A549 (cell line): ENCODE data around the gene VIM. TPM values are rescaled to one million over a fixed set of nuclear protein-coding genes. Genes with fewer than 3 reads are reported as not detected.

Experiments used
- ATAC-seq, 2 experiments: fragments of 200-7000 bp in 1 of 2; fragments of >200 bp in 1 of 2; cut with Nextera tagmentation in 1 of 2; cut with Tn5 transposase in 1 of 2; 3 replicates each; pipeline versions ENCODE4 v1.8.0 to v1.9.1; 2018 to 2020; ENCODE audit warnings: mild to moderate bottlenecking in 1 of 2, moderate library complexity in 1 of 2
- CTCF ChIA-PET: fragments of 300-600 bp; sonication (Branson Sonifier 250); formaldehyde crosslinking; extraction: SDS; loops from one replicate; lab custom pipeline; 2021; ENCODE audit warnings: antibody characterized with exemption, inconsistent platforms; lab: Yijun Ruan, JAX
- POLR2A ChIA-PET: fragments of 350-600 bp; formaldehyde crosslinking; extraction: SDS; loops from one replicate; lab custom pipeline; 2021; ENCODE audit warnings: antibody characterized with exemption, inconsistent platforms; lab: Yijun Ruan, JAX
- DNase-seq, 2 experiments: peaks; one replicate each; pipeline versions ENCODE4 v3.0.0 to v3.0.0-alpha.2; 2011 to 2016; ENCODE audit warnings: low read depth in 1 of 2, low spot score in 1 of 2
- FAIRE-seq: peaks from 2 replicates; lab custom pipeline; 2011; peaks lifted over from hg19 to GRCh38; lab: Jason Lieb, UNC
- H3K27ac ChIP-seq, 2 experiments: fragments of >200 bp; sonication (Bioruptor Twin); formaldehyde crosslinking; 3 replicates each; pipeline ENCODE4 v1.5.1; 2016 to 2017
- H3K4me1 ChIP-seq: fragments of >200 bp; sonication (Bioruptor Twin); formaldehyde crosslinking; 3 replicates; pipeline ENCODE4 v1.6.1; 2016
- H3K4me2 ChIP-seq: fragments of >200 bp; sonication (Bioruptor Twin); formaldehyde crosslinking; 3 replicates; pipeline ENCODE4 v1.6.1; 2016
- H3K4me3 ChIP-seq: fragments of >200 bp; sonication (Bioruptor Twin); formaldehyde crosslinking; 3 replicates; pipeline ENCODE4 v1.5.1; 2016
- H3K9me3 ChIP-seq: fragments of >200 bp; sonication (Bioruptor Twin); formaldehyde crosslinking; 3 replicates; pipeline ENCODE4 v1.6.1; 2016
- BCL3 ChIP-seq: fragments of >200 bp; sonication (Bioruptor Twin); formaldehyde crosslinking; IDR thresholded peaks from 3 replicates; pipeline ENCODE4 v1.6.1; 2016
- CEBPB ChIP-seq, 2 experiments: fragments of >200 bp in 1 of 2; sonication (Bioruptor Twin) in 1 of 2; formaldehyde crosslinking in 1 of 2; IDR thresholded peaks; 2 replicates each; pipeline ENCODE4 v1.6.1; 2012 to 2016
- EHF ChIP-seq: fragments of 250-450 bp; sonication (Bioruptor Pico); IDR thresholded peaks from 2 replicates; pipeline ENCODE4 v1.5.0; 2020; ENCODE audit warnings: mild to moderate bottlenecking
- EHMT2 ChIP-seq: fragments of 200-600 bp; sonication (generic); IDR thresholded peaks from 2 replicates; pipeline ENCODE4 v1.6.1; 2016; ENCODE audit warnings: antibody characterized with exemption, low read depth, mild to moderate bottlenecking, moderate library complexity
- ELK1 ChIP-seq: fragments of 150-350 bp; IDR thresholded peaks from 2 replicates; pipeline ENCODE4 v1.6.1; 2014; ENCODE audit warnings: low read depth, mild to moderate bottlenecking, low read length
- FOSB ChIP-seq: fragments of 250-450 bp; sonication (Bioruptor Pico); IDR thresholded peaks from 2 replicates; pipeline ENCODE4 v1.5.0; 2020; ENCODE audit warnings: mild to moderate bottlenecking, moderate library complexity
- FOSL2 ChIP-seq, 2 experiments: fragments of 450-650 bp in 1 of 2; fragments of >200 bp in 1 of 2; sonication (Bioruptor Twin) in 1 of 2; formaldehyde crosslinking; IDR thresholded peaks; 2 replicates each; pipeline versions ENCODE4 v1.5.0 to v1.6.1; 2016 to 2020; ENCODE audit warnings: mild to moderate bottlenecking in 1 of 2, moderate library complexity in 1 of 2
- HDAC2 ChIP-seq: fragments of 200-600 bp; sonication (generic); IDR thresholded peaks from 2 replicates; pipeline ENCODE4 v1.6.1; 2016
- HOXA7 ChIP-seq: fragments of 250-450 bp; sonication (Bioruptor Pico); IDR thresholded peaks from 2 replicates; pipeline ENCODE4 v1.5.0; 2020; ENCODE audit warnings: mild to moderate bottlenecking, moderate library complexity
- HOXB5 ChIP-seq: fragments of 250-450 bp; sonication (Bioruptor Pico); IDR thresholded peaks from 2 replicates; pipeline ENCODE4 v1.5.0; 2020; ENCODE audit warnings: mild to moderate bottlenecking, moderate library complexity
- JUN ChIP-seq, 2 experiments: fragments of >200 bp; sonication (Bioruptor Twin); formaldehyde crosslinking; IDR thresholded peaks; 2 replicates in 1 of 2; 3 replicates in 1 of 2; pipeline ENCODE4 v1.6.1; 2016 to 2017
- JUNB ChIP-seq: fragments of >200 bp; sonication (Bioruptor Twin); formaldehyde crosslinking; IDR thresholded peaks from 2 replicates; pipeline ENCODE4 v1.6.1; 2016
- MAFK ChIP-seq: fragments of 450-650 bp; IDR thresholded peaks from 2 replicates; pipeline ENCODE4 v1.6.1; 2014; ENCODE audit not compliant: partially characterized antibody
- MAX ChIP-seq: IDR thresholded peaks from 2 replicates; pipeline ENCODE4 v1.6.1; 2012
- MYC ChIP-seq: IDR thresholded peaks from 2 replicates; pipeline ENCODE4 v1.6.1; 2012; ENCODE audit warnings: mild to moderate bottlenecking, inconsistent platforms, low read length, improper control_type of control experiment, borderline replicate concordance
- POLR2A ChIP-seq: IDR thresholded peaks from 2 replicates; pipeline ENCODE4 v1.6.1; 2012; ENCODE audit warnings: mild to moderate bottlenecking, low read length
- RARB ChIP-seq: fragments of 250-450 bp; sonication (Bioruptor Pico); IDR thresholded peaks from 2 replicates; pipeline ENCODE4 v1.8.0; 2021; ENCODE audit warnings: mild to moderate bottlenecking, moderate library complexity
- RCOR1 ChIP-seq: fragments of 150-350 bp; IDR thresholded peaks from 2 replicates; pipeline ENCODE4 v1.6.1; 2014; ENCODE audit warnings: antibody characterized with exemption, low read length, low read depth
- TFCP2L1 ChIP-seq: fragments of 250-450 bp; sonication (Bioruptor Pico); IDR thresholded peaks from 2 replicates; pipeline ENCODE4 v1.5.0; 2021; ENCODE audit warnings: mild to moderate bottlenecking
- WGBS: methylation state at CpG from one replicate; pipeline ENCODE4 v1.1.6; 2017; ENCODE audit errors: missing lambda C conversion rate; 5-methylcytosine and 5-hydroxymethylcytosine counted together
- polyA plus RNA-seq, 4 experiments: library from polyadenylated mRNA; depleted of rRNA in 3 of 4; stranded (reverse); fragments of >200 nt; fragmentation: RNase III in 1 of 4; extraction: RNeasy Plus Mini Kit Qiagen cat#74134 plus additional on column Dnase treatment in 1 of 4; gene quantifications; 2 replicates in 3 of 4; 3 replicates in 1 of 4; pipeline ENCODE4 v1.2.3, GENCODE V29; 2011 to 2017
- TF ChIP-seq, protein P1 (sequence below): fragments of 250-450 bp; sonication (Bioruptor Pico); IDR thresholded peaks from 2 replicates; pipeline ENCODE4 v1.5.0; 2020; ENCODE audit warnings: low read depth, mild to moderate bottlenecking, moderate library complexity

Gene VIM
- polyA plus RNA-seq, 2 of the 4 experiments (the other 2 are of a cell fraction), result 830 to 848 TPM

DNA sequence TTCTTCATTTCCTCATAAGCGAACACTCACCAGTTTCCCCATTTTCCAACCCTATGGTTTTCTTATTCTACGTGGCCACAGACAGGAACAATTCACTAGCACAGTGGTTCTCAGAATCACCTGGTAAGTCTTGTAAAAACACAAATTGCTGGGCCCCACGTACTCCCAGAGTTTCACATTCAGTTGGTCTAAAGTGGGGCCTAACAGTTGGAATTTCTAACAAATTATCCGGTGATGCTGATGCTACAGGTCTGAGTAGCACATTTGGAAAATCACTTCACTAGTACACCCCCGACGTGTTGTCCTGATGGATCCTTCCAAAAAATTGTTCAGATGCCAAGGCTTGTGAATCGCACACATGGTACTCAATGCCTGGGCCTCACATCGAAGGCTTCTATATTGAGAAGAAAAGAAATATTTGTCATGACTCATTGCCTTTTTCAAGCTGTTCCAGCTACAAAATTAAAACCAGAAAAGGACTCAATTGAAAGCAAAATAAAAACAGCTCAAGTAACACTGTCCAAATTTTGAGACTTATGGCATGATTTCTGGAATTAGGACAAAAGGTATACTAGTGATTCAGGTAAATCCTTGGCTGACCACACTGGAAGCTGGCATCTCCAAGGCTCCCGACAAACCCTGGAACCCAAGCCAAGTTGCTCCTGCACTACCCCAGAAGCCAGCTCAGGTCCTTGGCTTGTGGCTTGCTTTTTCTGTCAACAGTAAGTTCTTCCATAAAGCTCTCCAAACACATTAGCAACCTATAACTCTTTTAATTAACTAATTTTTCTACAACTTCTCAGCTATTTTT, 12.9 kb upstream of the VIM start:
- peak in 1 of 2 experiments; percentile 75 for DNase-seq
- FAIRE-seq, result peak; percentile 28
- CTCF ChIA-PET, result interaction anchor here (1.0 to 1.2 kb wide), 2 partner anchors 15 to 362 kb away, joined by 4 to 5 read pairs; no protein-coding TSS in a partner anchor

DNA sequence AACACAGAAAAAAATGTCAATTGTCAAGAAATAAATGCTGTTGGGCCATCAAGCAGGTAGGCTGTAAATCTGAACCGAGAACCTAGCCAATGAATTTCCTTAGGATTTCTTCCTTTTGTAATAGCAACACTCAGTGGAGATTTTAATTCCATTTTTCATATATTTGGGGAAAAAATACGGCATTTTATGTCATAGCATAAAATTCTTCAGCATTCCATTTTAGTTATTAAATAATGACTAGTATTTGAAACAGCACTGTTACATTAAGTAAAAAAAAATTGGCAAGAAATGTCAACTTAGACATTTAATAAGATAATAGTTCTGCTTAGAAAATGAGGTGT, 12.3 kb upstream of the VIM start:
- H3K9me3 ChIP-seq, result no peaks in the 10 kb centered on the region
- POLR2A ChIA-PET, result interaction anchor here (2.0 to 2.5 kb wide), 2 partner anchors 13 to 15 kb away, joined by 11 to 26 read pairs; partner anchors contain the start of genes TRDMT1 and VIM
- H3K27ac ChIP-seq, result peak overlapping the region; percentile 55 to 75; a peak in 5 of 6 replicates
- ATAC-seq, result no peak
- WGBS, result 85% methylated on average over 2 of the region's 2 CpGs
- CTCF ChIA-PET, result interaction anchor here (1.0 to 1.2 kb wide), 2 partner anchors 15 to 363 kb away, joined by 4 to 5 read pairs; no protein-coding TSS in a partner anchor
- peak overlapping the region; percentile 60 for H3K4me2 ChIP-seq
- FAIRE-seq, result no peak
- DNase-seq, result no peak
- no peak overlapping the region for H3K4me3 ChIP-seq
- TF ChIP-seq MYC (no peak), TFCP2L1 (CRISPR knock-in tag) (no peak), ELK1 (no peak), FOSB (CRISPR knock-in tag) (no peak), RARB (no peak), MAFK (no peak), HDAC2 (no peak), POLR2A (no peak), EHMT2 (no peak), JUN (IDR thresholded peaks at IDR 0.05) (no peak), BCL3 (no peak), HOXB5 (no peak)
- TF ChIP-seq, protein P1, sequence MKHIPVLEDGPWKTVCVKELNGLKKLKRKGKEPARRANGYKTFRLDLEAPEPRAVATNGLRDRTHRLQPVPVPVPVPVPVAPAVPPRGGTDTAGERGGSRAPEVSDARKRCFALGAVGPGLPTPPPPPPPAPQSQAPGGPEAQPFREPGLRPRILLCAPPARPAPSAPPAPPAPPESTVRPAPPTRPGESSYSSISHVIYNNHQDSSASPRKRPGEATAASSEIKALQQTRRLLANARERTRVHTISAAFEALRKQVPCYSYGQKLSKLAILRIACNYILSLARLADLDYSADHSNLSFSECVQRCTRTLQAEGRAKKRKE (CRISPR knock-in tag), result no peak
- H3K4me1 ChIP-seq, result peaks cover 52% of the 10 kb centered on the region

More for the DNA sequence above, 12.9 kb upstream of the VIM start:
- Histone ChIP-seq H3K4me1 (peaks cover 52% of the 10 kb centered on the region), H3K9me3 (no peaks in the 10 kb centered on the region), H3K4me2 (peak overlapping the region; percentile 60)
- TF ChIP-seq RCOR1 (no peak), MAX (peak; percentile 84)
- TF ChIP-seq, all 56 proteins: peak for 1
- 39% methylated on average over 9 of the region's 9 CpGs for WGBS
- POLR2A ChIA-PET, result interaction anchor here (2.0 to 2.5 kb wide), 2 partner anchors 14 kb away, joined by 11 to 26 read pairs; partner anchors contain the start of genes TRDMT1 and VIM
- Histone ChIP-seq H3K4me3 (no peak overlapping the region), H3K27ac (peak overlapping the region; percentile 55 to 75; a peak in 5 of 6 replicates)
- peak; percentile 51 to 52; a peak in 2 of 6 replicates for ATAC-seq

DNA sequence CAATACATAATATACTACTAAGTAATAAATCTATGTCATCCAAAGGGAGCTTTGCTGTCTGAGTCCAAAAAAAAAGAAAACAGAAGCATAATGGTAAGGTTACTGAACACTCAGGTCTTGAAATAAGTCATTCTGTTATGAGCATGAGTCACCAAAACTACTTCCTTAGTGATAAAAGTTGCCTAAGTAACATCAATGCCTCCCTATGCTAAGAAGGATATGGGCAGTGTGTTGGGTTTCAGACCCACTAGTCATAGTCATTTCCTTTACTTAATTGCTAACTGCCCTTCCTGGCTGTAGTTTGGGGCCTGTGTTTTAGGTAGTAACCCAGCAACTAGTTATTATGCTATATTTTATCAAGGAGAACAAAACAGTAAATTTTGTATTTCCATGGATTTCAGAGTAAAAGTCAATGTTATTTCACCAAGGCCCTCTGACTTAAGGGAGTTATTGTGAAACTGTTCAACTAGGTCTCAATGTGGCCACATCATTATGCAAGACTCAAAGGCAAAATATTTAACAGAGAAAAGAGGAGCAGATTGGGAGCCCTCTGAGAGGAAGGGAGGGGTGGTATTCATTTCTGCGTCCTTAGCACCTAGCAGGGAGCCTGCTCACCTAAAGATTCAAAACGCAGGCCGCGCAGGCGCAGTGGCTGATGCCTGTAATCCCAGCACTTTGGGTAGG, 11.7 kb upstream of the VIM start:
- peak overlapping the region; percentile 58 to 86; a peak in 5 of 6 replicates for H3K27ac ChIP-seq
- 90% methylated on average over 5 of the region's 5 CpGs for WGBS
- H3K4me2 ChIP-seq, result peak overlapping the region; percentile 60
- peak; percentile 90 for FAIRE-seq
- no peak overlapping the region for H3K4me3 ChIP-seq
- peak; percentile 91 to 93 for ATAC-seq
- TF ChIP-seq EHMT2, result no peak
- peak; percentile 70 for TF ChIP-seq JUNB
- peak; percentile 5 for TF ChIP-seq MAFK
- TF ChIP-seq FOSL2 (IDR thresholded peaks at IDR 0.05), result peak; percentile 72
- peak; percentile 94 for TF ChIP-seq FOSL2 (CRISPR knock-in tag; IDR thresholded peaks at IDR 0.05)
- peak; percentile 23 to 40; a peak in 3 of 4 replicates for TF ChIP-seq CEBPB (IDR thresholded peaks at IDR 0.05)
- no peak for TF ChIP-seq EHF (CRISPR knock-in tag)
- 0 out of 2 replicates have a peak, but pooled peaks have one; percentile 51 for TF ChIP-seq HOXA7
- CTCF ChIA-PET, result interaction anchor here (0.7 to 1.2 kb wide), 4 partner anchors 10 to 266 kb away, joined by 3 to 4 read pairs (median 3); no protein-coding TSS in a partner anchor
- H3K9me3 ChIP-seq, result no peaks in the 10 kb centered on the region
- POLR2A ChIA-PET, result interaction anchor here (2.0 to 2.5 kb wide), 2 partner anchors 13 to 16 kb away, joined by 11 to 26 read pairs; partner anchors contain the start of genes TRDMT1 and VIM
- peaks cover 55% of the 10 kb centered on the region for H3K4me1 ChIP-seq
- DNase-seq, result peak; percentile 83 to 88
